NCI-H1092 treated with DMSO at 0.1 percent for 48 hours (cell line): Measurements from ENCODE around the gene SLC22A31.
"Not testable (repeated sequence)": the region's sequence is repeated elsewhere in the genome, so short reads cannot be mapped to it uniquely, and the experiment has no call there.

Source experiments
- DNase-seq: peaks from one replicate; lab custom pipeline; 2025; lab: John Stamatoyannopoulos, UW

Gene SLC22A31

GRCh38 chr16:89178453-89179147, 21.7 kb downstream of the SLC22A31 start:
- DNase-seq, result no peak

GRCh38 chr16:89177501-89177900, 22.8 kb downstream of the SLC22A31 start:
- DNase-seq, result no peak

GRCh38 chr16:89176717-89177116, 23.6 kb downstream of the SLC22A31 start:
- no peak for DNase-seq

- peak; percentile 23 for DNase-seq
Observed at GRCh38 chr16:89176147-89176690, 24.1 kb downstream of the SLC22A31 start.

- peak; percentile 71 for DNase-seq
Observed at GRCh38 chr16:89175280-89176146, 24.8 kb downstream of the SLC22A31 start.

GRCh38 chr16:89174877-89175276, 25.5 kb downstream of the SLC22A31 start:
- DNase-seq, result no peak

GRCh38 chr16:89174055-89174827, 26.1 kb downstream of the SLC22A31 start:
- no peak for DNase-seq

GRCh38 chr16:89173174-89173921, 27.0 kb downstream of the SLC22A31 start:
- no peak for DNase-seq

GRCh38 chr16:89172528-89173173, 27.7 kb downstream of the SLC22A31 start:
- DNase-seq, result no peak

- DNase-seq, result no peak
Observed at GRCh38 chr16:89172171-89172527, 28.2 kb downstream of the SLC22A31 start.

GRCh38 chr16:89171216-89172170, 28.8 kb downstream of the SLC22A31 start, which contains the start of gene CDH15:
Gene CDH15, plus strand, starts transcription at chr16:89171748. Its CDS starts 84 bp downstream, at chr16:89171832.
- peak; percentile 88 for DNase-seq

- DNase-seq, result peak; percentile 20
Observed at GRCh38 chr16:89170346-89171215, 29.8 kb downstream of the SLC22A31 start.

GRCh38 chr16:89169778-89170177, 30.6 kb downstream of the SLC22A31 start:
- no peak for DNase-seq

GRCh38 chr16:89168381-89169189, 31.8 kb downstream of the SLC22A31 start:
- no peak for DNase-seq

- peak; percentile 65 for DNase-seq
Observed at GRCh38 chr16:89167425-89167941, 32.9 kb downstream of the SLC22A31 start.

GRCh38 chr16:89166696-89167424, 33.5 kb downstream of the SLC22A31 start:
- no peak for DNase-seq

GRCh38 chr16:89165681-89165979, 34.7 kb downstream of the SLC22A31 start:
- not testable (repeated sequence) for DNase-seq
